DMS79 (cell line): ENCODE data around the gene SCAANT1.

Source experiments
- DNase-seq: peaks from one replicate; lab custom pipeline; 2025; lab: John Stamatoyannopoulos, UW

SCAANT1 gene

GRCh38 chr3:63900459-63900858 is 11.7 kb downstream of the SCAANT1 start:
- DNase-seq, result no peak

- no peak for DNase-seq
Measured at GRCh38 chr3:63900010-63900409, 12.2 kb downstream of the SCAANT1 start.

- no peak for DNase-seq
Measured at GRCh38 chr3:63896332-63897030, 15.7 kb downstream of the SCAANT1 start.

- DNase-seq, result no peak
Measured at GRCh38 chr3:63895422-63896189, 16.6 kb downstream of the SCAANT1 start.

GRCh38 chr3:63892773-63893352 is 19.3 kb downstream of the SCAANT1 start:
- DNase-seq, result no peak

GRCh38 chr3:63891518-63891917 is 20.7 kb downstream of the SCAANT1 start:
- no peak for DNase-seq

DNA sequence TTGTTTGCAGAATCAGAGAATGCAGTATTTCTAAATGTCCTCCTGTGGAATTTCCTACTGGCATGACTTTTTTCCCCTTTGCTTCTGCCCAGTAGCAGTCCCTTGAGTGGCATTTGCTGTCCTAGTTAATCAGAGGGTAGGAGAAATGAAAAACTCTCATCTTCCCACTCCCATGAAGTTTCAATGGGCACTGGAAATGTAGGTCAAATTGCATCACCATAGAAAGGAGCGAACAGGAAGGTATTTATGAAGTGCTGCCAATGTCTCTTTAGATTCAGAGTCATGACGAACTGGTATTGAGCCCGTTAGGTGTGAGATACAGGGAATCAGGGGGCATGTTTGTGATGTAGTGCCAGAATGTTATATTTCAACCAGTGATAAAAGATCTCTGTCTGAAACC is 25.3 kb downstream of the SCAANT1 start:
- DNase-seq, result peak; percentile 50

DNA sequence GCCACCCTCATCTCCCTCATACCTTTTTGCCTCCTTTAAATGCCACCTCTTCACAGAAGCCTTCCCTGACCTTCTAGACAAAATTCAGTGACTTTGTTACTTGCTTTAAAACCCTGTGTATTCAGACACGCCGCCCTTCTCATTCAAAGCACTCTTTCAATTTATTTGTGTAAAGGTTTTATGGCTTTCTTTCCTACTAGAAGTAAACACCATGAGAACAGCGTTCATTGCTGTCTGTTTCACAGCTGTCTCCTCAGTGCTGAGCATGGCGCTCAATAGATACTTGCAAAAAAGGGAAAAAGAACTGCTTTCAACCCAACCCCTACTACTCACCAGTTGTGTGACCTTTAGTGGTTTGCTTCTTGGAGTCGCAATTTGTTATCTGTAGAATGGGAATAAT is 31.5 kb downstream of the SCAANT1 start:
- DNase-seq, result no peak

GRCh38 chr3:63878394-63879060 is 33.7 kb downstream of the SCAANT1 start:
- no peak for DNase-seq

- DNase-seq, result no peak
Measured at GRCh38 chr3:63877737-63878393, 34.3 kb downstream of the SCAANT1 start.

DNA sequence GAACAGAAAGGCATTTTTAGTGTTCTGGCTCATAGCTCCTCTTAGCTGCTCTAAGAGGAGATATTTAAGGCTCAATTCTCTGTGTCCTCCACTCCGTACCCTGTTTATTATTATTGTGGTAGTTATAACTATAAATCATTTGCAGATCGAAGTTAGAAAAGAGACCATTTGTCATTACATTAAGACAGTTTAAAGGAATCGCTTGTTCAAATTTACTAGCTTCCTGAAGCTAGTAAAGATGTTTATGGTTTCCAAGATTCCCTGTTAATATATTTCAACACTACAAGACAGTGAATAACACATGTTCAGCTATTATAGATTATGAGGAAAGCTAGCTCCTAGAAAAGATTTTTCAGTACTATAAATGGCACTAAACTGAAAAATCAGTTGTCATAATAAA is 35.9 kb downstream of the SCAANT1 start:
- no peak for DNase-seq

DNA sequence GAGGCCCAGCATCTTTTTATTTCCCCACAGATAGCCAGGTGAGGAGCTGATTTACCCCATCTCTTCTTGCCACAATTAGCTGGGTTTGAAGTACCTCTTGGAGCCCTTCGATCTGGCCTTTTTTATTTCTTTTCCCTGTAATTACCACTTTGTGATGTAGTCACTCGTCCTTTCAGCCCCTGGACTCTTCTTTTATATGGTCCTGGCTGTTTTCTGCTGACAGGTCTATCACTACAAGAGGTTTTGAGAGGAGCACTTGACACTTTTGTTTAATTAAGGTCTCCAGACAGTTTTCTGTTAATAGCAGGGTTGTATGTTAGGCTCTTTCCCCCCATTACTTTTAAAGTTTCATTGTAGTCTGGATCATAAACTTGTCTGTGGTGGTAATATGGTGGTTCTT is 36.7 kb downstream of the SCAANT1 start:
- peak; percentile 11 for DNase-seq

GRCh38 chr3:63874769-63875168 is 37.4 kb downstream of the SCAANT1 start:
- DNase-seq, result no peak

DNA sequence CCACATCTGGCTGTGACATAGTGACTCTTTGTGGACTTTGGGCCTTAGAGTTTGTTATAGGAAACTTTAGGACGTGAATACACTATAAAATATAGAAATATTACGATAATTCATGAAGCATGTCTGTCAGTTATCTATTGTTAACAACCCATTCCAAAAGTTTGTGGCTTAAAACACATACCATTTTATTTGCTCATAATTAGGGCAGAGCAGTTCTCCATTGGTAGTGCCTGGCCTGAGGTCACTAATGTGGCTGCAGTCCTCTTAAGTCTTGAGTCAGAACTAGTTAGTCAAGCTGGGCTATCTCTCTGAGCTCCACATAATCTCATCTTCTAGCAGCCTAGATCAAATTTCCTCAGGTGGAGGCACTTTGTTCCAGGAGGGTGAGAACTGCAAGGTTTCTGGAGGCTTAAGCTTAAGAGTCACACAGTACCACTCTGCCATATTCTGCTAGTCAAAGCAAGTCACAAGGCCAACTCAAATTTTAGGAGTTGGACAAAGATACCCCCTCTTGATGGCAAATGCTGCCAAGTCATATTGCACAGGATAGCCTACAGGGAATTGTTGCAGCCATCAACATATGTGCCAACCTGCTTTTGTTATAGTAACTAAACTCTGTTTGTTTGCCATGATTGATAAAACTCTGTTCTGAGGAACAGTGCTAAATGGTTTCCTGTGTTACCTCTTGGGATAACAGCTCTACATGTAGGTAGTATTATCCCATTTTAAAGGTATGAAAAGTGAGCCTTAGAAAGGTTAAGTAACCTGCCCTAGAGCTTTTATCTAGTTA is 39.9 kb downstream of the SCAANT1 start:
- DNase-seq, result no peak

DNA sequence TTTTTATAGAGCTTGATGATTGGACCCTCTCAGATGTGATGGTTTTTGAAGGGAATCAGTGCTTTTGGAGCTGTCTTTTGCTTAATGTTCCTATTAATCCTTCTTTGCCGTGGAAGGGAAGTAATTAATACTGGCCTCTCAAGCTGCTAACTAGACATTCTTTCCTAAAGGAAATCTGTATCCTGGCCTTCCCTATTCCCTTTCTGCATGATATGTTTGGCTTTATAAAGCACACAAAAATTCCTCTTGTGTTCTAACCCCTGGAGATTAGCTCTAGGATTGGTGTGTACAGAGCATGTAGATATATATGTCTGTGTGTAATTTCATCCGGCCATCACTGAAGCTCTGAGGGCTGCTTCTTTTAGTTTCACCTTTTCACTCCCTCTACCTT is 41.6 kb downstream of the SCAANT1 start:
- no peak for DNase-seq

GRCh38 chr3:63869940-63870614 is 42.1 kb downstream of the SCAANT1 start:
- DNase-seq, result no peak

DNA sequence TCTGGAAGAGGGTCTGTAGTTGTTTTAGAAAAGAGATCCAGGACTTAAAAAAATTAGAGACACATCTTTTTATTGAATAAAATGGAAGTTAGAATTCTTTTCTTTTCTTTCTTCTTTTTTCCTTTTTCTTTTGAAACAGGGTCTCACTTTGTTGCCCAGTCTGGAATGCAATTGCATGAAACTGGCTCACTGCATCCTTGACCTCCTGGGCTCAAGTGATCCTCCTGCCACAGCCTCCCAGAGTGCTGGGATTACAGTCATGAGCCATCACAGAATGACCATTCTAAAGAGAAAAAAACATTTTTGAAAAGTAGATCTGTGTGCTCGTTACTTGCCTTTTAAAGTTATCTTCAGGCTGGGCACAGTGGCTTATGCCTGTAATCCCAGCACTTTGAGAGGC is 45.0 kb downstream of the SCAANT1 start:
- no peak for DNase-seq

GRCh38 chr3:63864965-63865327 is 47.2 kb downstream of the SCAANT1 start:
- DNase-seq, result no peak

DNA sequence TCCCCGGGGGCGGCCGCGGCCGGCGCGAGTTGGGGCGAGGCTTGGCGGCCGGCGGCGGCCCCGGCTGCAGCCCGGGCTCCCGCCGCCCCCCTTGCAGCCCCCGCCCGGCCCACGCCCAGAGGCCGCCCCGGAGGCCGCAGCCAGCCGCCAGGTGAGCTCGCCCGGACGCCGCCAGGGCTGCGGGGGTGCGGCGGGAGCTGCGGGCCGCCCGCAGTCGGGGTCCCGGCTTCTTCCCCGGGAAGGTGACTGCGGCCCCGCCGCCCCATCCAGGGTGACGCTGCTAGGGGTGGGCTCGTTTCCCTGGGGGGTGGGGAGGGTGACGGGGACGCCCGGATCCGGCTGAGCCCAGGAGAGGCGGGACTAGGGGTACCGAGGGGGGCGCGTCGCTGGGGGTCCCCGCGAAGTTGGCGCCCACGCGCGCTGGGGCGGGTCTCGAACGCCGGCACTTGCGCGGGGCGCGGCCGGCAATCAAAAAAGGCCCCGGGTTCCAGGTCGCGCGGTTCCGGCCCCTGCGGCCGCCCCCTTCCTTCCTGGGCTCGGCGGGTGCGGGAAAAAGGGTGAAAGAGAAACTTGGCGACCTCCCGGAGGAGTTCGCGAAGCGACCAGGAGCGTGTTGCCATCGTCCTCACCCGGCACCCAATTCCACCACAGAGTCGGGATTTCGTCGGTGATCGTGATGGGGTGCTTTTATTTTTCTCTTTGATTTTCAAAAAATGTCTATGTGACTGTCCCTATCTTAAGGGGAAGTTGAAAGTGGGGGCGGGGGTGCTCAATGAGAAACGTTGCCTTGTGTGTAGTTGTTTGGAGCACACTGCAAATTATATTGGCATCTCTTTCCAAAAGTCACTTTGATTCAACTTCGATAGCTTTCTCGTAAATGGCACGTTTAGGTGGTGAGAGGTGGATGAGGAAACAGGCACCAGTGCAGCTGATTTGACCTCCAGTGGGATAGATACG is 47.9 kb downstream of the SCAANT1 start:
- no peak for DNase-seq
